HG03097 (cell line): Measurements from ENCODE around the gene TSPAN7.

Experiments used
- ATAC-seq: cut with Tn5 transposase; IDR thresholded peaks from one replicate; pipeline ENCODE4 v1.9.1; 2021; ENCODE audit not compliant: unreplicated experiment, low FRiP score

The TSPAN7 gene

GRCh38 chrX:38639730-38640129 is 78.4 kb downstream of the TSPAN7 start:
- no peak for ATAC-seq

DNA sequence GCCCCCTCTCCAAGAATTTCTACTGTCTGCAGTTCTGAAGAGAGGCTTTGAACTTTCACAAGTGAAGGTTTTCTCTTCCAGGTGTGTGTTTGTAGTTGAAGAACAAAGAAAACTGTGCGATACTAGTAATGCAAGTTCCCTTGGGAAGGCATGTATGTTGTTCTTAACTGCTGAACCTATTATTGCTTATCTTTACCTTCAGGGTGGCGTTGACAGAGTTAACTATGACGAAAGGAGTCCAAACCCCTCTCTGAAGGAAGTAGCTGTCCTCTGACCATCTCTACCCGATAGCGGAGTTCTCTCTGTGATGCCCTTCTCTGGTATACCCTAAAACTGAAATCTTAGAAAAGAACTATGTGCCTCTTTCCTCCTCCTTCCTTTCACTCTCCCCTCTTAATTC is 79.9 kb downstream of the TSPAN7 start:
- ATAC-seq = no peak

- no peak for ATAC-seq
Observed at GRCh38 chrX:38643903-38644302, 82.6 kb downstream of the TSPAN7 start.

DNA sequence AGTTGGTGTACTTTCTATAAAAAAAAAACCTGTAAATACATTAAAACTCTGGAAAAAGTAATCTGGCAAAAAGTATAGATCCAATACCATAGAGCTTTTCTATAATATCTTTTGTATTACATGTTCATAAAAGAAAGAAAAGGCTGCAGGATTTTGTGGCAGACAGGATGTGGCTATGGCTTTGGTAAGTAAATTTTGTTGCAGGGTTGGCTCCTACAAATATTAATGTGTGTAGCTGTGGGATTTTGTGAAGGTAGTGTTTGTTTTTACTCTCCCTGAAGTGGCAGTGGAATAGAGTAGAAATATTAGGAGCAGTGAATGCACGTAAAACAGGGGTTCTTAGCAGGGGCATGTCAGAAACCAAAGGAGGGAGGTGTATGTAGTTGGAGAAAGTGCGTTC is 84.8 kb downstream of the TSPAN7 start:
- ATAC-seq = no peak

DNA sequence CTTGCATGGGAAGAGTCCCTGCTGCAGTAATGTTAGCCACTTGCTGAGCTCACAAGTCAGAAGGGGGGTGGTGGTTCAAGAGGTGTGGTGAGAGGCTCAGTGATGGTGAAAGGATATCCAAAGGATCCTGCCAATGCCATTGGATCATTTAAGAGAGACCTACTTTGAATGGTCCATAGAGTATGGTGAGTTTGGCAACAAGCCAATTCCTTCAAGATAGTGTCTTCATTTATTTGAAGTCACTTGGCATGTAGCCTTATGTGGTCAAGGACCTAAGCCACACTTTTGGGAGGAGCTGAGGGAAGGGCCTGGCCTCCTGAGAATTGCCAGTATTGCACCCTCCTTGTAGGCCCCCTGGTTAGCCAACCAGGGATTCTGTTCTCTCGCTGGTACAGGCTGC is 87.9 kb downstream of the TSPAN7 start:
- ATAC-seq = no peak

DNA sequence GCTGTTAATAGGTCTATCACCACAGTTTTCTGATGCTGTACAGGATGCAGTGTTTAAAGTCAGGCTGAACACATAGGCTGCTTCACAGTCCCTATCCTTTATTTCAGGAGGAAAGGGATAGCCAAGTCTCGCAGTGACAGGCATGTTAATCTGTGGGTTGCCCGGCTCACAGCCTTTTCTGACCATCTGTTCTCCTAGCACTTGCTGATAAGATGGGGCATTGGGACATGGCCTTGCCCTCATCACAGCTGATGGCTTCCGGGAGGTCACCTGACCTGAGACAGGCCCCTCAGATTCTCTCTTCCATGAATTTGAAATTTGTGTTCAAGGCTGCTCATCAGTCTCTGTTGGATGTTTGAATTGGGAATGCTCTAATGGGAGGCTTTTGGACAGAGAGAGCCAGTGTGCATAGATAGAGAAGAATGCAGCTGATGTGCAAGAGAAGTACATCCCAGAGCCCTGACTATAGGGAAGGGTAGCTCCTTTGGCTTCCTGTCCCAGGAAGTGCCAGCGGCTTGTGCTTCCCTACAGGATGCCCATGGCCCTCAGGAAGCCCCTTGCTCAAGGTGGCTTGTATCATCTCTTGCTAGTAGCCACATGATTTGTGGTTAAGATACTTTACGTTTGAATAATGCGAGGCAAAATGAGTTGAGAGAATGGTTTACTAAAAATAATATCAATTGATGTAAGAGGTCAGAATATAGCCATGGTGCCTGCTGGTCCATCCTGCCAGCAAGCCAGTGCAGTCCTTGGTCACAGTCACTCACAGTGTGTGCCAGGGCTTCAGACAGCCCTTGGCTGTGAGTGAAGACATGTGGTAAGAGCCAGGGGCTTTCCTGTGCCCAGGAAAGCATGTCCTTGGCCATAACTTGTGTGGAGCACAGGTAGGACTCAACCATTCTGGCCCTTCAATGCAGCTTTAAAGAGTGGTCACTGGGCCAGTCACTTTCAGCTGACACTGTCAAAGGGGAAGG is 88.6 kb downstream of the TSPAN7 start:
- no peak for ATAC-seq

GRCh38 chrX:38651625-38652601 is 90.6 kb downstream of the TSPAN7 start:
- no peak for ATAC-seq

DNA sequence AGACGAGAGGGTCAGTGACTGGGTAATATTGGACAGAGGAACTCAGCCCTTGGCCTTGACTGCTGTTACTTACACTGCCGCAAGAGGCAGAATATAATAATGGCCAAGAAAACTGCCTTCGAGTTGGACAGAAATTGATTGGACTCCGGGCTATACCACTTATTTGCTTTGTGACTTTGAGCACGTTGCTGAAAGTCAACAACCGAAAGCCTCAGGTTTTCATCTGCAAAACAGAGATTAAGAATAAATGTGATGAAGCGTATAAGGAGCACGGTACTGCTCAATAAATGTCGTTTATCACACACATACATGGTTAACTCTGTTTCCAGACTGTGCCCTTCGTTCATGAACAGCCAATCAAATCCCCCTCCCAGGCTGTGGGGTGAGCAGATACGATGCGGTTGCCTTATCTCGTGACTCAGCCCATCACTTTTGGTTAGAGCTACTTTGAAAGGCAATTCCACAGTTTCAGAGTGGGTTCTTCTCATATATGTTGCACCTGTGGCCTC is 91.6 kb downstream of the TSPAN7 start:
- ATAC-seq = no peak

DNA sequence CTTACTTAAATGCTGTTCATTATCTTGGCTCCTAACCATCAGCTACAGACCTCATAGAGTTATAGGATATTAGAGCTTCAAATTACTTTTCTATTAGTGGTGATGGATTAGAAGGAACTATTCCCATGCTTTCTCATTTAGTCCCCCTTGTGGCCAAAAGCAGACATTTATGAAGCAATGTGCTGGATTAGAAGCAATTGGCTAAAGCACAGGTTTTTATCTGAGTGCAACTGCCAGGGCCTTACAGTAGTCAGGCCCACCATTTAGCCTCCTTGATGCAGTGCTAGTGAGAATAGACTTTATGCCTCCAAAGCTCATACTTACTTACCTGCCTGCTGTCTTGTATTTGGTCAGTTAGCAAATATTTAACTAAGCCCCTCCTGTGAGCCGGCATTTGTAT is 93.0 kb downstream of the TSPAN7 start:
- ATAC-seq = no peak

- ATAC-seq = no peak
Observed at GRCh38 chrX:38656350-38656915, 95.1 kb downstream of the TSPAN7 start.

GRCh38 chrX:38657562-38657961 is 96.2 kb downstream of the TSPAN7 start:
- ATAC-seq = no peak

GRCh38 chrX:38660395-38661102 is 99.2 kb downstream of the TSPAN7 start:
- no peak for ATAC-seq

DNA sequence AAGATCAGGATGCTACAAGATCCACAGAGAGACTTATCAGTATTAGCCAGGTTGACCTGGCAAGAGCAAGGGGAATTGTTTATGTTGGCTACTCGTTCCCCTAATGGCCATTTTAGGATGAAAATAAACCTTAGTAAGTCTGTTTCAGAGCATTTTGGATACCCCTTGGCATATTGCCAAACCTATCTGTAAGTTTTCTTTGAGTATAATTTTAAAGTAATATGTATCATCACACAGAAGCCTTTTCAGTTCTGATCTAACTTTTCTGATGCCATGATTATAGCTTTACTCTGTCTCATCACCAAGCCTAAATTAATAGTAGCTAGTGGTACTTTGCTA is 99.7 kb downstream of the TSPAN7 start:
- no peak for ATAC-seq

- ATAC-seq = no peak
Observed at GRCh38 chrX:38661561-38661960, 100.2 kb downstream of the TSPAN7 start.

DNA sequence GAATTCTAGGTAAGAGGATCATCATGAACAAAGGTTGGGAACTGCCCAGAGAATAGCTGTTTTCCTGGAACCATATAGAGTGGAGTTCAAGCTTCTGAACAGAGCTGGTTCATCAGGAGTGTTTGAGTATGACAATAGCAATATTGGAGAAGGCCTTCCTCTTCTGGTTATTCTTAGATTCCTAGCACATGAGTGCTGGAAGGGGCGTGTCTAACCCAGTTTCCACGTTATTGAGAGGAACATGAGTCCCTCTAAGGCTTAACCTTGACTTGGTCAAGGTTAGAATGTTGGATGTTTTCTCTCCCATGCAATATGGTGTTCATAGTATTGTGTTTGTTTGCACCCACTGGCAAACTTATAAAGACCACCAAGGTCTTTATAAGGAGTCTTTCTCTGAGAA is 101.3 kb downstream of the TSPAN7 start:
- no peak for ATAC-seq

GRCh38 chrX:38664285-38664684 is 102.9 kb downstream of the TSPAN7 start:
- no peak for ATAC-seq

GRCh38 chrX:38666909-38667308 is 105.6 kb downstream of the TSPAN7 start:
- no peak for ATAC-seq

GRCh38 chrX:38668771-38669170 is 107.4 kb downstream of the TSPAN7 start:
- ATAC-seq = no peak

- no peak for ATAC-seq
Observed at GRCh38 chrX:38669428-38669827, 108.1 kb downstream of the TSPAN7 start.

DNA sequence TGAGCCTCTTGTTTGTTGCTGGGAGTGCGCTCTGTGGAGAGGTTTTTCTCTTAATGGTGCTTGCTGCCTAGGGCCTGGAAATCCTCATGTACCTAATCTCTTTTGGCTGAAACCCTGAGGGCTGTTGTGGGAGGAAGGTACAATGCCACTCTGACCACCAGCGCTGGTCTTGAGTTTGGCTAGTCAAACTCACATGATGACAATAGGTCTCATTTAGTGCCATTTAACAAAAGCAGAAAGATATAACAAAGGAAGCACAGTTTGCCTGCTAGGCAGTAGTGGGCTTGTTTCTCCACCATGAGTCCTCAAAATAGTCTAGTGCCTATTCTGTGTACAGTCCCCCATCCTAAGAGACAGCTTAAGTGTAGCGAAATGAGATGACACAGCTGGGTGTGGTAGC is 111.3 kb downstream of the TSPAN7 start:
- ATAC-seq = no peak
